Panc1 (cell line): ENCODE measurements around the gene METTL16.

ENCODE experiments used
- CTCF ChIP-seq: fragments of 450-650 bp; IDR thresholded peaks from 2 replicates; pipeline ENCODE4 v1.5.1; 2017; ENCODE audit warnings: mild to moderate bottlenecking
- POLR2AphosphoS5 ChIP-seq: IDR thresholded peaks from 2 replicates; pipeline ENCODE4 v1.6.1; 2012; ENCODE audit warnings: mild to moderate bottlenecking, low read depth, low read length, moderate library complexity
- SIN3A ChIP-seq: IDR thresholded peaks from 2 replicates; pipeline ENCODE4 v1.6.1; 2012; ENCODE audit warnings: low read depth, mild to moderate bottlenecking, low read length, moderate library complexity, borderline replicate concordance; ENCODE audit not compliant: insufficient read depth
- TCF7L2 ChIP-seq: IDR thresholded peaks from 2 replicates; pipeline ENCODE4 v1.6.1; 2011; ENCODE audit warnings: mild to moderate bottlenecking, low read depth, low read length, inconsistent platforms

- TF ChIP-seq CTCF (no peak), TCF7L2 (no peak), SIN3A (no peak), POLR2AphosphoS5 (no peak)
Measured at GRCh38 chr17:2508035-2508434, 3.7 kb downstream of the METTL16 start.
